ENCODE data around the gene SPOCK3.

Gene SPOCK3

GRCh38 chr4:166996216-166996615, 238.1 kb downstream of the SPOCK3 start:
- Histone ChIP-seq H3K79me2 (ENCODE audit: insufficient read depth, low read length) (no peaks in the 10 kb centered on the region), H3K27ac (ENCODE audit: low read length) (no peak overlapping the region), H2AFZ (ENCODE audit: low read depth, low read length) (no peak overlapping the region), H3K4me2 (ENCODE audit: insufficient read depth, low read length) (no peak overlapping the region), H3K36me3 (ENCODE audit: insufficient read depth, low read length) (no peaks in the 10 kb centered on the region), H3K4me1 (ENCODE audit: insufficient read depth, low read length) (no peaks in the 10 kb centered on the region), H3K9ac (ENCODE audit: low read depth, low read length) (no peak overlapping the region), H3K4me3 (ENCODE audit: low read depth in 1 of 2, low read length in 2 of 2) (no peak overlapping the region), H3K9me3 (ENCODE audit: insufficient read depth, low read length, severe bottlenecking) (no peaks in the 10 kb centered on the region), H3K27me3 (ENCODE audit: insufficient read depth, low read length, poor library complexity) (no peaks in the 10 kb centered on the region), H4K20me1 (ENCODE audit: insufficient read depth, low read length) (no peaks in the 10 kb centered on the region)
- ATAC-seq (ENCODE audit: insufficient read depth, low read depth) = no peak
- no peak for DNase-seq
- TF ChIP-seq EZH2 (IDR thresholded peaks at IDR 0.05; ENCODE audit: borderline replicate concordance, low read depth, low read length, severe bottlenecking) = no peak
- TF ChIP-seq CTCF (IDR thresholded peaks at IDR 0.05; ENCODE audit: borderline replicate concordance, extremely low read depth, low read length, poor library complexity, severe bottlenecking) = no peak

- Histone ChIP-seq H3K9ac (ENCODE audit: low read depth, low read length) (no peak overlapping the region), H3K4me3 (ENCODE audit: low read depth in 1 of 2, low read length in 2 of 2) (no peak overlapping the region), H2AFZ (ENCODE audit: low read depth, low read length) (no peak overlapping the region), H3K27me3 (ENCODE audit: insufficient read depth, low read length, poor library complexity) (no peaks in the 10 kb centered on the region), H4K20me1 (ENCODE audit: insufficient read depth, low read length) (no peaks in the 10 kb centered on the region), H3K36me3 (ENCODE audit: insufficient read depth, low read length) (no peaks in the 10 kb centered on the region), H3K9me3 (ENCODE audit: insufficient read depth, low read length, severe bottlenecking) (no peaks in the 10 kb centered on the region), H3K27ac (ENCODE audit: low read length) (no peak overlapping the region), H3K79me2 (ENCODE audit: insufficient read depth, low read length) (no peaks in the 10 kb centered on the region), H3K4me1 (ENCODE audit: insufficient read depth, low read length) (no peaks in the 10 kb centered on the region), H3K4me2 (ENCODE audit: insufficient read depth, low read length) (no peak overlapping the region)
- TF ChIP-seq EZH2 (IDR thresholded peaks at IDR 0.05; ENCODE audit: borderline replicate concordance, low read depth, low read length, severe bottlenecking) (no peak), CTCF (IDR thresholded peaks at IDR 0.05; ENCODE audit: borderline replicate concordance, extremely low read depth, low read length, poor library complexity, severe bottlenecking) (no peak)
- ATAC-seq (ENCODE audit: insufficient read depth, low read depth) = no peak
- no peak for DNase-seq
These were observed 239.6 kb downstream of the SPOCK3 start for GRCh38 chr4:166994686-166995085.

- no peak for DNase-seq
- H4K20me1 ChIP-seq (ENCODE audit: insufficient read depth, low read length) = no peaks in the 10 kb centered on the region
- H3K9ac ChIP-seq (ENCODE audit: low read depth, low read length) = no peak overlapping the region
- no peak for ATAC-seq (ENCODE audit: insufficient read depth, low read depth)
- H3K27ac ChIP-seq (ENCODE audit: low read length) = no peak overlapping the region
- no peaks in the 10 kb centered on the region for H3K79me2 ChIP-seq (ENCODE audit: insufficient read depth, low read length)
- no peak overlapping the region for H3K4me2 ChIP-seq (ENCODE audit: insufficient read depth, low read length)
- H3K36me3 ChIP-seq (ENCODE audit: insufficient read depth, low read length) = no peaks in the 10 kb centered on the region
- H3K4me3 ChIP-seq (ENCODE audit: low read depth in 1 of 2, low read length in 2 of 2) = no peak overlapping the region
- no peaks in the 10 kb centered on the region for H3K9me3 ChIP-seq (ENCODE audit: insufficient read depth, low read length, severe bottlenecking)
- no peaks in the 10 kb centered on the region for H3K4me1 ChIP-seq (ENCODE audit: insufficient read depth, low read length)
- no peak overlapping the region for H2AFZ ChIP-seq (ENCODE audit: low read depth, low read length)
- TF ChIP-seq EZH2 (IDR thresholded peaks at IDR 0.05; ENCODE audit: borderline replicate concordance, low read depth, low read length, severe bottlenecking) (no peak), CTCF (IDR thresholded peaks at IDR 0.05; ENCODE audit: borderline replicate concordance, extremely low read depth, low read length, poor library complexity, severe bottlenecking) (no peak)
- no peaks in the 10 kb centered on the region for H3K27me3 ChIP-seq (ENCODE audit: insufficient read depth, low read length, poor library complexity)
These were observed 243.2 kb downstream of the SPOCK3 start for GRCh38 chr4:166991006-166991561.

GRCh38 chr4:166989886-166990285, 244.4 kb downstream of the SPOCK3 start:
- H3K9ac ChIP-seq (ENCODE audit: low read depth, low read length) = no peak overlapping the region
- no peak overlapping the region for H2AFZ ChIP-seq (ENCODE audit: low read depth, low read length)
- TF ChIP-seq EZH2 (IDR thresholded peaks at IDR 0.05; ENCODE audit: borderline replicate concordance, low read depth, low read length, severe bottlenecking) (no peak), CTCF (IDR thresholded peaks at IDR 0.05; ENCODE audit: borderline replicate concordance, extremely low read depth, low read length, poor library complexity, severe bottlenecking) (no peak)
- no peaks in the 10 kb centered on the region for H3K36me3 ChIP-seq (ENCODE audit: insufficient read depth, low read length)
- H3K27me3 ChIP-seq (ENCODE audit: insufficient read depth, low read length, poor library complexity) = no peaks in the 10 kb centered on the region
- DNase-seq (no peak), ATAC-seq (ENCODE audit: insufficient read depth, low read depth) (no peak)
- no peaks in the 10 kb centered on the region for H3K9me3 ChIP-seq (ENCODE audit: insufficient read depth, low read length, severe bottlenecking)
- H3K27ac ChIP-seq (ENCODE audit: low read length) = no peak overlapping the region
- H3K4me2 ChIP-seq (ENCODE audit: insufficient read depth, low read length) = no peak overlapping the region
- H3K4me1 ChIP-seq (ENCODE audit: insufficient read depth, low read length) = no peaks in the 10 kb centered on the region
- no peak overlapping the region for H3K4me3 ChIP-seq (ENCODE audit: low read depth in 1 of 2, low read length in 2 of 2)
- no peaks in the 10 kb centered on the region for H4K20me1 ChIP-seq (ENCODE audit: insufficient read depth, low read length)
- no peaks in the 10 kb centered on the region for H3K79me2 ChIP-seq (ENCODE audit: insufficient read depth, low read length)

All from DND-41 (cell line).